ENCODE measurements around the gene FNIP1.
"Not testable (repeated sequence)": the region's sequence is repeated elsewhere in the genome, so short reads cannot be mapped to it uniquely, and the experiment has no call there.

The FNIP1 gene

DNA sequence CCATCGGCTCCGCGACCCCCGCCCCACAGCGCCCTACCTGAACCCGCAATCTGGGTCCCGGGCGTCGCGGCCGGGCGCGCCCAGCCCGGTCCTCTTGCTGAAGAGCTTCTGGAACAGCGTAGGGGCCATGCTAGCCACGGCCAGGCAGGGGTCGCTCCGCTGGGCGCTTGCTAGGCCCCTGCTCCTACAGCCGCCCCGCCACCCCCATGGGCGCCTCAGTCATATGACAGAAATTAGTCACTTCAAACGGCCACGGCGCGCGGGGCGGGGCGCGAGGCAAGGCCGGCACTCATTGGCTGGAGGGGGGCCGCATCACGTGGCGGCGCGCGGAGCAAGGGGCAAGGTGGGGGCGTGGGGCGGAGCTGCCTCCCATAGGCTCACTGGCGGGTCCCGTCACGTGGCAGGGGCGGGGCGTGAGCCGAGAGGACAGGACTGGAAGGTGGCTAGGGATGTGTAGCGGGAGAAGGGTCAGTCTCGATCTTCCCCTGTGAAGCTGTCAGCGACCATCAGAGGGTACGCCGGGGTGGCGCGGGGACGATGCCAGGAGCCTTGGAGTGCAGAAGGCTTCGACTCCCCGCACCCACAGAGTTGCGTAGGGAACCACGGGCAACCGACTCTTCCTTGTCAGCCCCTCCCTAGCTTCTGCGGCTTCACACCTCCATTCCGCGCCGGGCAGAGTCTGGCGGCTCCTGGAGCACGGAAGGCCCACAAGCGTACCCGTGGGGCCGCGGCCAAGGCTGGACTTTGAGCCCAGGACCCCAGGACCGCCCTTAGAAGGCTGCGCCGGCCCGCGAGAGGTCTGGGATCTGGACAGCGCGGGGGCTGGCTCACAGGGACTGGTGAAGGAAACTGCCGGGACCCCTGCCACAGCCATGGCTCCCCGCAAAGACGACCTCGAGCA is at the start of gene FNIP1:
FNIP1 (minus strand) TSS at position 225 of the 901 bp plus-strand sequence; CDS start at position 129, 96 bp downstream.
- FAIRE-seq, result peak; percentile 13

- no peak for FAIRE-seq
Measured at GRCh38 chr5:131846536-131846935, 49.7 kb upstream of the FNIP1 start.

GRCh38 chr5:131845828-131846227 is 49.0 kb upstream of the FNIP1 start:
- no peak for FAIRE-seq

GRCh38 chr5:131842971-131843370 is 46.2 kb upstream of the FNIP1 start:
- FAIRE-seq, result not testable (repeated sequence)

GRCh38 chr5:131832702-131833101 is 35.9 kb upstream of the FNIP1 start:
- not testable (repeated sequence) for FAIRE-seq

- FAIRE-seq, result no peak
Measured at GRCh38 chr5:131825404-131826013, 28.7 kb upstream of the FNIP1 start.

- FAIRE-seq, result no peak
Measured at GRCh38 chr5:131824631-131825030, 27.8 kb upstream of the FNIP1 start.

DNA sequence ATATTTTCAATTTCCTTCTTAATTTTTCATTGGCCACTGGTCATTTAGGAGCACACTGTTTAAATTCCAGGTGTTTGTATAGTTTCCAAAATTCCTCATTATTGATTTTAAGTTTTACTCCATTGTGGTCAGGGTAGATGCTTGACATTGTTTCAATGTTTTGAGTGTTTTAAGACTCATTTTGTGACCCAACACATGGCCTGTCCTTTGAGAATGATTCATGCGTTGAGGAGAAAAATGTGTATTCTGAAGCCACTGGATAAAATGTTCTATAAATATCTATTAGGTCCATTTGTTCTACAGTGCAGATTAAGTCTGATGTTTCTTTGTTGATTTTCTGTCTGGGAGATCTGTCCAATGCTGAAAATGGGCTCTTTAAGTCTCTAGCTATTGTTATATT is 24.4 kb upstream of the FNIP1 start:
- no peak for FAIRE-seq

DNA sequence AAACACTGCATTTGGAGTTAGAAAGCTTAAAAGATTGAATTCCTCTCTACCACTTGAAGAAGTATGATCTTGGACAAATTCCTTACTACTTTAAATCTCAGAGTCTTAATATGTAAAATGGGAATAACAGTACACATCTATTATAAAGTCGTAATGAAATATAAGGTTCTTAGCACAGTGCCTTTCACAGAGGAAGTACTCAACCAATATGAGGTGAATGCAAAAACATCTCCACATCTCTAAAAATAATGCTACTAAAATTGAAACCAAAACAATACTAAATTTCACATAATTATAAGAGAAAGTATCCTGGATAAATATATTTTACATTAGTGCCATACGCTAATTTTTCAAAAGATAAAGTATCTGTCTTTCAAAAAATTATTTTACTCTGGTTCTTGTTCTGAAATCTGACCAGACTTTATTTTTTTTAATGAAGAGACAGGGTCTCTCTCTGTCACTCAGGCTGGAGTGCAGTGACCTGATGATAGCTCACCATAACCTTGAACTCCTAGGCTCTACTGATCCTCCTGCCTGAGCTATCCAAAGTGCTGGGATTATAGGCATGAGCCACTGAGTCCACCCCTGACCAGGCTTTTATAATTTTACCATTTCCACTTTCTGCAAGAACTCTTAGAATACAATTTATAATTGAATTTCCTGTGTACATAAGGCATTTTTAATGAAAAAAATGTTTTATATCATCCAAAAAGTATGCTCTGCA is 21.3 kb upstream of the FNIP1 start:
- FAIRE-seq, result no peak

DNA sequence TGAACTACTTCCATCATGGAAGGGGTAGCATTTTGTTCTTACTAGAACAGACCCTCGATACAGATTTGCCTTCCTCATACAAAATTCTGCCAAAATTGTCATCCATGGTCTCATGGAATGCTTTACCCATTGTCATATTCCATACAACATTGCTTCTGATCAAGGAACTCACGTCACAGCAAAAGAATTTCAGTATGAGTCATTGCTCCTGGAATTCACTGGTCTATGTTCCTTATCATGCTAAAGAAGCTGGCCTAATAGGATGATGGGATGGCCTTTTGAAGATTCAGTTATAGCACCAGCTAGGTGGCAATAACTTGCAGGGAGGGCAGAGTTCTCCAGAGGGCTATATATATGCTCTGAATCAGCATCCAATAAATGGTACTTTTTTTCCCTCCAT is 18.2 kb upstream of the FNIP1 start:
- no peak for FAIRE-seq

- FAIRE-seq, result no peak
Measured at GRCh38 chr5:131812371-131813160, 15.7 kb upstream of the FNIP1 start.

- no peak for FAIRE-seq
Measured at GRCh38 chr5:131810510-131811249, 13.9 kb upstream of the FNIP1 start.

GRCh38 chr5:131795879-131796792 is 681 bp downstream of the FNIP1 start:
- FAIRE-seq, result no peak

- FAIRE-seq, result no peak
Measured at GRCh38 chr5:131795228-131795627, 1.6 kb downstream of the FNIP1 start.

- no peak for FAIRE-seq
Measured at GRCh38 chr5:131794586-131794985, 2.2 kb downstream of the FNIP1 start.

DNA sequence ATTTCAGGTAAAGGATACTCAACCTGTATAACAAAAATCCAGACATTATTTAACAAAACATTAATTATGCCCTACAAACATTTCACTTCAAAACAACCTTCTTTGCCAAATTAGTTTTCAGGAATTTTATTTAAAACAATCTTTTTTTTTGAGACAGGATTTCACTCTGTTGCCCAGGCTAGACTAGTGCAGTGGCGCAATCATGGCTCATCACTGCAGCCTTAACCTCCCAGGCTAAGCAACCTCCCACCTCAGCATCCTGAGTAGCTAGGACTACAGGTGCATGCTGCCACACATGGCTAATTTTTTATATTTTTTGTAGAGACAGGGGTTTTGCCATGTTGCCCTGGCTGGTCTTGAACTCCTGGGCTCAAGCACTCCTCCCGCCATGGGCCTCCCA is 3.9 kb downstream of the FNIP1 start:
- FAIRE-seq, result no peak

- FAIRE-seq, result no peak
Measured at GRCh38 chr5:131791866-131792265, 5.0 kb downstream of the FNIP1 start.

DNA sequence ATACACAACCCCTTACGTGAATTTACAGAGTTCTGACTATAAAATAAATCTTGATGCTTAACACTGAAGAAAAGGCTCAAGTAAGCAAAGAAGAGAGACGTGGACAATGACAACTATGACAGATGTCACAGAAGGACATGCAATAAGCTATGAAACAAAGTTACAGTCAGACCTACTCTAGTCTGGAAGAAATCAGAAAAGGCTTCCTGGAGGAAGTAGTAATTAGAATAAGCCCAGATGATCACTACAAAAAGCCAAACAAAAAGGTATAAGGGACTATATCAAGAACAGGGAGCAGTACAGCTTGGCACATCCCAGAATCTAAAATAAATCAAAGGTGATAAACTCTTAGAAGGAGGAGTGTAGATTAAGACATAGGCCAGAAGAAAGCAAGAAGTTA is 6.3 kb downstream of the FNIP1 start:
- no peak for FAIRE-seq

- no peak for FAIRE-seq
Measured at GRCh38 chr5:131789765-131790164, 7.1 kb downstream of the FNIP1 start.

GRCh38 chr5:131787736-131788135 is 9.1 kb downstream of the FNIP1 start:
- FAIRE-seq, result no peak

All from TTC549 (cell line).